Measurements from ENCODE around the gene MYO9B. TPM values are rescaled to one million over a fixed set of nuclear protein-coding genes. Genes with fewer than 3 reads are reported as not detected.

The MYO9B gene
- total and polyA plus RNA-seq, 2 of the 13 experiments (the other 11 are each of a cell fraction or from before 2014, with no cell fraction given): 18.0 to 18.3 TPM

GRCh38 chr19:17226002-17226933 lies 150.7 kb downstream of the MYO9B start, which contains the start of gene OCEL1 (continued):
- TF ChIP-seq RERE (CRISPR knock-in tag; IDR thresholded peaks at IDR 0.05; ENCODE audit: low read depth) (no peak), ZNF251 (CRISPR knock-in tag; IDR thresholded peaks at IDR 0.05) (no peak), ZBTB14 (CRISPR knock-in tag; IDR thresholded peaks at IDR 0.05) (peak; percentile 34; the same call in 1 of the 2 replicates), ZNF788 (CRISPR knock-in tag; IDR thresholded peaks at IDR 0.05; ENCODE audit: borderline replicate concordance) (peak; percentile 74; the same call in 1 of the 2 replicates), ZSCAN29 (CRISPR knock-in tag; conservative IDR thresholded peaks at IDR 0.05) (0 out of 2 replicates have a peak, but pooled peaks have one; percentile 37), POLR2G (IDR thresholded peaks at IDR 0.05; ENCODE audit: low read depth, low read length) (peak; percentile 92), ZNF121 (CRISPR knock-in tag; IDR thresholded peaks at IDR 0.05) (0 out of 2 replicates have a peak, but pooled peaks have one; percentile 24), ZBTB38 (CRISPR knock-in tag; IDR thresholded peaks at IDR 0.05) (peak; percentile 48; the same call in 1 of the 2 replicates), ZNF549 (CRISPR knock-in tag; IDR thresholded peaks at IDR 0.05) (no peak), RBM39 (IDR thresholded peaks at IDR 0.05; ENCODE audit: low read depth, low read length, poor library complexity, severe bottlenecking) (peak; percentile 72), HINFP (CRISPR knock-in tag; IDR thresholded peaks at IDR 0.05; ENCODE audit: low read depth) (no peak), ZNF558 (CRISPR knock-in tag; IDR thresholded peaks at IDR 0.05; ENCODE audit: borderline replicate concordance) (peak; percentile 81; the same call in 1 of the 2 replicates), ARHGAP35 (CRISPR knock-in tag; IDR thresholded peaks at IDR 0.05; ENCODE audit: borderline replicate concordance) (peak; percentile 61; the same call in 1 of the 2 replicates), DPF2 (CRISPR knock-in tag; IDR thresholded peaks at IDR 0.05; ENCODE audit: borderline replicate concordance, low read depth) (no peak), SKIL (CRISPR knock-in tag; IDR thresholded peaks at IDR 0.05; ENCODE audit: borderline replicate concordance) (peak; percentile 61; the same call in 1 of the 2 replicates), SMYD3 (CRISPR knock-in tag; IDR thresholded peaks at IDR 0.05) (no peak), ZKSCAN8 (CRISPR knock-in tag; IDR thresholded peaks at IDR 0.05; ENCODE audit: borderline replicate concordance) (peak; percentile 80; the same call in 1 of the 2 replicates)
